NCI-H1048 (cell line): Measurements from ENCODE around the gene MINK1.
A peak's percentile ranks its signal among the peaks of the same experiment; 100 is the strongest.

Source experiments
- DNase-seq: peaks from one replicate; lab custom pipeline; 2025; lab: John Stamatoyannopoulos, UW

Gene MINK1

DNA sequence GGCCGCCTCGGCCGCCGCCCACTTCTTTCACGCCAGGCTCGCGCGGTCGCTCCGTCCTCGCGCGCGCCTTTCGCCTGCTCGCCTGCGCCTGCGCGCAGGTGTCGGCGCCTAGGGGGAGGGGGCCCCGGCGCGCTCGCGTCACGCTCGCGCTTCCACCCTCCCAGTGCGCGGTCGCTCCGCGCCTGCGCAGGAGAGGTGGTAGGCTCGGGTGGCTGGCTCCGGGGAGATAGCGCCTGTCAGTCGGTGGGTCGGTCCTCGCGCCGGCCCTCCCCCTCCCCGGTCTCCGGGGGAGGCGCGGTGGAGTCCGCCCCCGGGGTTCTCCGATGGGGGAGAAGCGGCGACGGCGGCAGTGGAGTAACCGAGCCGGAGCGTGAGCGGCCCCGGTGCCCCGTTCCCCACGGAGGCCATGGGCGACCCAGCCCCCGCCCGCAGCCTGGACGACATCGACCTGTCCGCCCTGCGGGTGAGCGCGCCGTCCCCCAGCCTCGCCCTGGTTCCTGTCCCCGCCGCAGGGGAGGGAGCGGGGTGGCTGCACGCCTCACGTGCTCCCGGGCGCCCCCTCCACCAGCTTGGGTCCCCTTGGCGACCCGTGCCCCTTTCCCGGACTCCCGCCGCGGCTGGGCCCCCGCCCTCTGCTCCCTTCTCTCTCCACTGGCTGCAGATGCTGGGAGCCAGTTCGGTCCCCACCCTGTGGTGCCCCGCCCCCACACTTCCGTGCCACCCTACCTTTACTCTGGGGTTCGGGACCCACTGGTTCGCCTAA lies at the start of gene MINK1:
Gene MINK1, plus strand, starts transcription at position 163 of the 763 bp plus-strand sequence. Its CDS starts 244 bp downstream, at position 407.
- peak; percentile 78 for DNase-seq

DNA sequence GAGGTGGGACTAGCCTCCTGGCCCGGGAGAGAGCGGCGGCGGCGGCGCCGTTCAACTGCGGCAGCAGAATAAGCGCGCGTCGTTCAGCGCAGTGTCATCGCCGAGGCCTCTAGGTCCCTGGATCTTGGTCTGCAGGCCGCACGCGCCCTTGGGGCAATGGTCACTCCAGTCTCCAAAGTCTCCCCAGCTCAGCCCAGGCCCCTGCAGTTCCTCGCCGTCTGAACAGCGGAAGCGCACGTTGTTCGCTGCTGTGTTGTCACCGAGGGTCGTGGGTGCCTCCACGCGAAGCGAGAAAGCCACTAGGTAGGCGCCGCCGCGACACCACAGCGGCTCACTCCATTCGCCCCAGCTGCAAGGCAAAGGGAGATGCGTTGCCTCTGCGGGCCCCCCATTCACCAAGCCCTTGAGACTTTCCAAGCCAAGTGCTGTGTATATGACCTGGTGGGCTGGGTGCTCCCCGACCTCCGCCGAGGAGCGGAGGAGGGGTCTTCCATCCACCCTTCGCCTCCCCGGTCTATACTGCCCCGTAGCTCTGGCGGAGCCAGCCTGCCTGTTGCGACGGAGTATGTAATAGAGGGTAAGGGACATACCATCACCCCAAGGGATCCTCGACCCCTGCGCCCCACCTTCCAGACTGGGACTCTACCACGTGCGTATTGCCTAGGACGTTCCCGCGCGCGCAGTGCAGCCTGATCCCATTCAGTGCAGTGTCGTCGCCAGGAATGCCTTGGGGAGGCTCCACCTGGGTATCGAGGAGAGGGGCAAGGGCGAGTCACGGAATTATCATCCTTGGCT lies 47.6 kb upstream of the MINK1 start:
- no peak for DNase-seq

DNA sequence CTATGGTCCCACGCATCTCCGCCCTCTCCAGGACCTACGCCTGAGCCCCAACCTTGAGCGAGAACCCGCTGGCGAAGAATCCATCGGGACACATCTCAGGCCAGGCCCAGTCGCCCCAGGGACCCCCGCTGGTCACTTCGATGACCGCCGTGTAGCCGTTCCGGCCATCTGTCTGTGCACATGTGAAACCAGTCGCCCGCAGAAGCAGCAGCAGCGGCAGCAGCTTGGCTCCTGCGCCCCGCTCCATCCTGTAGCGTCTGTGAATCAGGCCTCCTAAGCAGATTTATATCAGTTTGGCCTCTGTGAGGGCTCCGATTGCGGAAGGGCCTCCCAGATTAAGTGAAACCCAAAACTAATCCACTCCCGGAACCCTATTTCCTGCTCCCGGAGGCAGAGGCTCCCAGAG lies 47.0 kb upstream of the MINK1 start, which contains the start of gene VMO1:
Gene VMO1, minus strand, starts transcription at position 259 of the 406 bp plus-strand sequence. Its CDS starts 12 bp downstream, at position 247.
- no peak for DNase-seq

DNA sequence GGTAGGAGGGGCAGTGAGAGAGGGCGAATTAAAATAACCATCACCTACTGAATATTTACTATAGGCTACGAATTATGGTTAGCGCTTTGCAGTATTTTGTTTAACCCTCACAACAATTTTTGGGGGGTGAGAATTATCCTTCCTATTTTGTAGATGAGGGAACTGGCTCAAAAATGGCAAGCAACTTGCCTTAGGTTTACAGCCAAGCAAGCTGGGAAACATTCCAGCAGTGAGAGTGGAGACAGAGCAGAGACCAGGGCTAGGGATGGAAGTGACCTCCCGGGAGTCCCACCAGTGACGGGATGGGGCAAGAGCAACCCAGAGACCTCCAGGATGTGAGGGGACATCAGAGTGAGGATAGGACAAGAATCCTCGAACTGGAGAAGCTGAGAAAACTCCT lies 46.6 kb upstream of the MINK1 start:
- DNase-seq: no peak

DNA sequence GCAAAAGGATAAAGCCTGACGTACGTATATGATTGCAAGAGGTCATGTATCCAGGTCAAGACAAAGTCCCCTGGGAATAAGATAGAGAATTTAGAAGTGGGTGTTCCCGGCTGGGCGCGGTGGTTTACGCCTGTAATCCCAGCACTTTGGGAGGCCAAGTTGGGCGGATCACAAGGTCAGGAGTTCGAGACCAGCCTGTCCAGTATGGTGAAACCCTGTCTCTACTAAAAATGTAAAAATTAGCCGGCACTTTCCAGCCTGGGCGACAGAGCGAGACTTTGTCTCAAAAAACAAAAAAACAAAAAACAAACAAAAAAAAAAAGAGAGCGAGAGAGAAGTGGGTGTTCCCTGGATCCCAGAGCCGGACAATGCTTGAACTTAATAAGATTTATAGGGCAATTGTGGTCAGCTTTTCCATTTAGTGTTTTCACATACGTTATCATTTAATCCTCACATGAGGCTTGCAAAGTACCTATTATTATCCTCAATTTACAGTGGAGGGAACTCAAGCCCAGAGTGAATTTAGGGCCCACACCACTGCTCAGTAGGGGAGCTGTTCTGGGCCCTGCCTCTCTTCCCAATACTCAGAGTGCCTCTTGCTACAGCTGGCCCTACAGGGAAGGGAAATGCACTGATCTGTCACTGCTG lies 44.9 kb upstream of the MINK1 start:
- no peak for DNase-seq

DNA sequence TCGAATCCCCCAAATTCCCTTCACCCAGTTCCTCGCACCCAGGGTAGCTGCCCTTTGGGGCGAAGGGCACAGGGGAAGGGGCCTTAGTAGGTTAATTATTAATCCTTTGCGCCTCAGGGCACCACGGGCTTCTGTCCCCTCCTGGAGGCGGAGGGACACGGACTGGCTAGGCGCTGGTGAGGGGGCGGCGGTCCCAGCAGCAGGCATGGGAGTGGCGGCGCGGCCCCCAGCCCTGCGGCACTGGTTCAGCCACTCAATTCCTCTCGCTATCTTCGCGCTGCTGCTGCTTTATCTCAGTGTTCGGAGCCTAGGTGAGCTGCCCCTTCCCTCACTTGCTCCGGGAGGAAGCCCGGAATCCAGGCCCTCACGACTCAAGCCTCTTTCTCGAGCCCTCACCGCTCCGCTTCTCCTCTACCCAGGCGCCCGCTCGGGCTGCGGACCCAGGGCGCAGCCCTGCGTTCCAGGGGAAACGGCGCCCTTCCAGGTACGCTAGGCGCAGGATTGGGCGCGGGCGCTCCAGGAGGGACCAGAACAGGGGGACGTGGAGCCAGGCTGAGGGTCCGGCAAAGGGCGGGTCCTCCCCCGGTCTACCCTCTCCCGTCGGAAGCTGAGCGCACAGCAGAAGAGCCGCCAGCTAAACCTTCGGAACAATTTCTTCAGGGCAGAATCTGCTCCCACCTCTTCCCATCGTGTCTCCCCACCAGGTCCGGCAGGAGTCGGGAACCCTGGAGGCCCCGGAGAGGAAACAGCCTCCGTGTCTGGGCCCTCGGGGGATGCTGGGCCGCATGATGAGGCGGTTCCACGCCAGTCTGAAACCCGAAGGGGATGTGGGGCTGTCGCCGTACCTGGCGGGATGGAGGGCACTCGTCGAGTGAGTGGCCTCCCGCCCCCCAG lies 44.1 kb upstream of the MINK1 start, which contains the start of gene GLTPD2:
Gene GLTPD2, plus strand, starts transcription at position 158 of the 894 bp plus-strand sequence. Its CDS starts 48 bp downstream, at position 206.
- DNase-seq: no peak

DNA sequence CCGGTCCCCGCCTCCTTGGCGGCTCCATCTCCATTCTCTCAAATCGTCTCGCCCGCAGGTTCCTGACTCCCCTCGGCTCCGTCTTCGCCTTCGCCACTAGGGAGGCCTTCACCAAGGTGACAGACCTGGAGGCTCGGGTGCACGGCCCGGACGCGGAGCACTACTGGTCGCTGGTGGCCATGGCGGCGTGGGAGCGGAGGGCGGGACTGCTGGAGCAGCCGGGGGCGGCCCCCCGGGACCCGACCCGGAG lies 43.5 kb upstream of the MINK1 start:
- no peak for DNase-seq

DNA sequence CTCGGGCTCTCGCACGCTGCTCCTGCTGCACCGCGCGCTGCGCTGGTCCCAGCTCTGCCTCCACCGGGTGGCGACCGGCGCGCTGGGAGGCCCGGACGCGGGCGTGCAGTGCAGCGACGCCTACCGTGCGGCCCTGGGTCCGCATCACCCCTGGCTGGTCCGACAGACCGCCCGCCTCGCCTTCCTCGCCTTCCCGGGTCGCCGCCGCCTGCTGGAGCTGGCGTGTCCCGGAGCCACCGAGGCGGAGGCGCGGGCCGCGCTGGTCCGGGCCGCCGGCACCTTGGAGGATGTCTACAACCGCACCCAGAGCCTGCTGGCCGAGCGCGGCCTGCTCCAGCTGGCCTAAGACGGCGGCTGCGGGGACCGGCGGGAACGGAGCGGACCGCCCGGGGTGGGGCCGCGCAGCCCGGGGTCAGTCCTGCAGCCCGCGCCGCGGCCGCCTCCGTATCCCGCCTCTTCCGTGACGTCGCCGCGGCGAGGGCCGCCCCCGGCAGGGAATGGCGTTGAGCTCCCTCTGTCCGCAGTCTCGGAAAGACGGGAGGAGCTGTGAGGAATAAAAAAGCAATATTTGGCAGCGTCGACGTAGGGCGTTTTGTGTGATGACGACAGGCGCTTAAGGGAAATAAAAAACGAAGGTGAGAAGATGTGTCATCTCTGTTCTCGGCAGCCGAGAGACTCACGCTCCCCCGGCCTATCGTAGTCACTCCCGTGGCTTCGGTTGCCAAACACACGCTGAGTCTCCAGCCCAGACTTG lies 43.0 kb upstream of the MINK1 start:
- peak; percentile 38 for DNase-seq

DNA sequence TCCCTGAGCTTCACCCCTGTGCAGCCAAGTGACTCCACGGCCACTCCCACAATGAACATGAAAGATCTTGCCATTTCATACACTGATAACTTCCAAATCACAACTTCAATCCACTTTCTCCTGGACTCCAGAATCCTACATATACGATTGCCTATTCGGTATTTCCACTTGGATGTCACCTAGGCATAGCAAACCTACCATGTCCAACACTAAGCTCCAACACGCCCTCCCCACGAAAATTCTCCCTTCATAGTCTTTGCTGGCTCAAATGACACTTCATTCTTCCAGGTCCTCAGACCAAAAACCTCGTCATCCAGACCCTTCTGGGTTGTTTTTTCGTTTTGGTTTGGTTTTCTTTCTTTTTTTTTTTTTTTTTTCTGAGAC lies 42.4 kb upstream of the MINK1 start:
- no peak for DNase-seq

DNA sequence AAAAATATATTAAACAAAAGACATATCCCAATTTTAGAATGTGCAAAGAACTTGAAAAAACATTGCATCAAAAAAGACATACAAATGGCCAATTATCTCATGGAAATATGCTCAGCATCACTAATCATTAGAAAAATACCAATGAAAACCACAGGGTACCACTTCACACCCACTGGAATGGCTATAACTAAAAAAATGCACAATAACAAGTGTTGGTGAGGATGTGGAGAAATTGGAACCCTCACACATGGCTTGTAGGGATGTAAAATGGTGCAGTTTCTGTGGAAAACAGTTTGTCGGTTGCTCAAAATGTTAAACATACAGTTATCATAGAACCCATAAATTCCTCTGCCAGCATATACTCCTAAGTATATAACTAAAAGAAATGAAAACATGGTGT lies 38.0 kb upstream of the MINK1 start:
- DNase-seq: no peak

DNA sequence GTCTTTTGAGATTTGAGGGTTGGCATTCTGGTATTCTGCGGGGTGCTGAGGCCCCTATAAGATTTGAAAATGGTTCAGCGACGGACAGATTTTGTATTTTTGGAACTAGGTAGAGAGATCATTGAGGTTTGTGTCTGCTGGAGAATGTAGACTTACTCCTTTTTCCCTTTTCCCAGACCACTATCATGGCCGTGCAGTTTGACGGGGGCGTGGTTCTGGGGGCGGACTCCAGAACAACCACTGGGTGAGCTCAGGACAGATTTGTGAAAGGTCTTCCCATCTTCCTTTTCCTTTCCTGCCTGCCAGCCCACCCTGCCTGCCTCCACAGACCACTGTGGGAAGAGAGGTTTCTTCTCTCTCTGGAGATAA lies 36.6 kb upstream of the MINK1 start:
- no peak for DNase-seq

DNA sequence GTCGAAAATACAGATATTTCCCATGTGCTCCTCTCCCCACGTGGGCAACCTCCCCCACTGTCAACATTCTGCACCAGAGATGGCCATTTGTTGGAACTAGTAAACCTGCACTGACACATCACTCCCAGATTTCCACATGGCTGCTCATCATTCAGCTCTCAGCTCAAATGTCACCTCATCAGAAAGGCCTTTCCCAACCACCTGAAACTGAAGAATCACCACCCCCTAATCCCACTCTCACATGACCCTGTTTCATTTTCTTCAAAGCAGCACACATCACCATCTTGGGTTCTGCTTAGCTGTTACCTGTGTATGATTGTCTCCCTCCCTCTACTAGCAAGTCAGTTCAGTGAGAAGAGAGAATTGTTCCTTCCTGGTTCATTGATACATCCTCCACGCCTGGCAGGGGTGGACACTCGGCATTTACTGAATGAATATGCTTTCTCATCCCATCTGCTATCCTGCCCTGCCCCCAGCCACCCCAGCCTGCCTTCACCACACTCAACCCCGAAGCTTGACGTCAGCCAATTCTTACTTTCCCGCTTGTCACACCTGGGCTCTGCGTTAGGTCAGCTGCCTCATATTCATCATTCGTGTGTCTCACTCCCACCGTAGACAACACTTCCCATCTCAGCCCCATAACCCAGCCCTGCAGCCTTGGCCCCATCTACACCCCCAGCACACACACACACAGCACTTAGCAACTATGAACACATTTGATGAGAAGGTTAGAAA lies 32.5 kb upstream of the MINK1 start:
- DNase-seq: no peak

DNA sequence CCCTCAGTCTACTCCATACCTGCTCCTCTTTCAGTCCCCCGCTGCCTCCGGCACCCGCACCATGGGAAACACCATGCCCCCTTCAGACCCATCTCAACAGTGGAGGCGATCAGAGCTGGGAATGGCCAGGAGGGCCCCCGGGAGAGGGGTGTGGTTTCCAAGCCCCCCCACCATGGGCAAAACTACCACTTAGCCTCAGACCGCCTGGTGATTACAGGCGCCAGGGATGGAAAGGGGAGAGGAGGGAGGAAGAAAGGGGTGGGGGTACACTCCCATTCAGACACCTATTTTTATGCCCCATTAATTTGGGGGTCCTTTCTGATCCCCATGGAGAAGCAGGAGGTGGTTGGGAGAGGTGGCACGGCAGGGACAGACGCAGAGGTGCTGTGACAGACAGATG lies 30.9 kb upstream of the MINK1 start, which contains the start of gene C17orf114:
Gene C17orf114, minus strand, starts transcription at position 101 of the 400 bp plus-strand sequence.
- no peak for DNase-seq

DNA sequence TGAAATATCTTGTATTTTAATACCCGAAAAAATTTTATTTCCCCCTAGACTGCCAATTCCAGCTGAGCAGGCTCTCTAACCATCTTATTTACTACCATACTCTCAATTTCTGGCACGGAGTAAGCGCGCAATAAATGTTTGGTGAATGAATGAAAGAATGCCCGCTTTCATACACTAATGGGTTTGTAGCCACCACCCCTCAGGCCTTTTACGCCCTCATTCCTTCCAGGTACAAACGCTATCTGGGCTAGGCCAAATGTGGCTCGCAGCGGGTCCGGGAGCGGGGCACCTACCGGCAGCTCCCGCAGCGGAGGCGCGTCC lies 26.7 kb upstream of the MINK1 start:
- no peak for DNase-seq

DNA sequence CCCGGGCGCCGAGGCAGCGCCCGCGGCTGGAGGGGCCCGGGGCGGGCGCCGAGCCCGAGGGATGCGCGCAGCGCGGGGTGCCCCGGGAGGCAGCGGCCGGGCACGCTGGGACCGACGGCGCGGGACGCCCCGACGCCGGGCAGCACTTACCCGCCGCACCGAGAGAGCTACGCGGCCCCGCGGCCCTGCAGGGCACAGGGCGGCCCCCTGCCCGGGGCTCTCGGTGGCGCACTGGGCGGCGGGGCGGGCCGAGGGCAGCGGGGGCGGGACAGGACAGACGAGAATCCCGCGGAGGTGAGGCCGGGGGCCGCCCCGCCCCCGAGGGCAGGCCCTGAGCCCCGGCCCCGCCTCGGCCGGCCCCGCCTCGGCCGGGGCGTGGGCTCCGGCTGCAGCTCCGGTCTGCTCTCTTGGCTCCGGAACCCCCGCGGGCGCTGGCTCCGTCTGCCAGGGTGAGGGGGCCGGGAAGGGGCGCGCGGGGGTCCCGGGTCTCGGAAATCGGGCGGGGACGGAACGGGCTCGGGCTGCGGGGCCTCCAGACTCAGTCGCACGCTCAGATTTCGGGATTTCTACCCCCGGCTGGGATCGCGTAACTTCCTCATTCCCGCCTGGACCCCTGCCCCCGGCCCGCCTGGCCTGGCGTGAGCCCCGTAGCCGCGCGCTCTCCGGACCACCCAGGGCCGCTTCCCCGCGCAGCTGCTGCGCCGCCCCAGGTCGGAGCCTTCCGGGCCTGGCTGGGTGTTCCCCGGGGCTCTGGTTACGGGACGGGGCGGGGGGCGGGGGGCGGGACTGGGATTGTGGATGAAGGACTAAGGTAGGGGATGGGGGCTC lies 26.1 kb upstream of the MINK1 start, which contains the start of gene PLD2:
Gene PLD2, plus strand, starts transcription at position 376 of the 828 bp plus-strand sequence. CDS start 621 bp downstream, outside the sequence.
- DNase-seq: peak; percentile 63

DNA sequence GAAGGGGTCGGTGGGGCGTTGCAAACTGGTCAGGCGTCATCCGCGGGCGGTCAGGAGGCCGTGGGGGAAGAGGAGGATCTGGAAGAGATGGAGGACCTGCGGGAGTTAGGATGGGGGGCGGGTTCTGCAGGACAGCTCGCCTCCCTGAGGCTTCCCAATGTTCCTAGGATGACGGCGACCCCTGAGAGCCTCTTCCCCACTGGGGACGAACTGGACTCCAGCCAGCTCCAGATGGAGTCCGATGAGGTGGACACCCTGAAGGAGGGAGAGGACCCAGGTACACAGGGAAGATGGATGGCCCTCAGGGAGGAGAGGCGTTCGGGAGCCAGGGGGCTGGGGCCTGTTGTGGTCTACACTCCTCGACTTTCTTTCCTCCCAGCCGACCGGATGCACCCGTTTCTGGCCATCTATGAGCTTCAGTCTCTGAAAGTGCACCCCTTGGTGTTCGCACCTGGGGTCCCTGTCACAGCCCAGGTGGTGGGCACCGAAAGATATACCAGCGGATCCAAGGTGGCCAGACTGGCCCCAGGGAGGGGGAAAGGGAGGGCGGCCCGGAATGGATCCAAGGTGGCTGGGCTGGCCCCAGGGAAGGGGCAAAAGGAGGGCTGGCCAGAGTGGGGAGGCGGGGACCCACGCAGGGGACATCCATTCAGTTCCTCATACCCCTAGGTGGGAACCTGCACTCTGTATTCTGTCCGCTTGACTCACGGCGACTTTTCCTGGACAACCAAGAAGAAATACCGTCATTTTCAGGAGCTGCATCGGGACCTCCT lies 25.3 kb upstream of the MINK1 start:
- DNase-seq: no peak

DNA sequence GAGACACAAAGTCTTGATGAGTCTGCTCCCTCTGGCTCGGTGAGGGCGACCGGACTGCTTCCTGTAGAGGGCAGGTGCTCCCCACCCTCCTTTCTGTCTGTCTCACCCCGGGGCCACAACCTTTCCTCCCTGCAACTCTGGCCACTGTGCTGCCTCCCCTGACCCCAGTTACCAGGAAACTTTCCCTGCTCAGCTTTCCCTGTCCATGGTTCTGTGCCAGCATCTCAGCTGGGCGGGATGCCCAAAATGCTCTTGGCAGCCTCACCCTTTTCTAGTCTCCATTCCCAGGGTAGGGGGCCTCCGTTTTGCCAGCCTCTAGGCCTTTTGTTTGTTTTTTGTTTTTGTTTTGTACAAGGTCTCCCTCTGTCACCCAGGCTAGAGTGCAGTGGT lies 24.8 kb upstream of the MINK1 start:
- no peak for DNase-seq

DNA sequence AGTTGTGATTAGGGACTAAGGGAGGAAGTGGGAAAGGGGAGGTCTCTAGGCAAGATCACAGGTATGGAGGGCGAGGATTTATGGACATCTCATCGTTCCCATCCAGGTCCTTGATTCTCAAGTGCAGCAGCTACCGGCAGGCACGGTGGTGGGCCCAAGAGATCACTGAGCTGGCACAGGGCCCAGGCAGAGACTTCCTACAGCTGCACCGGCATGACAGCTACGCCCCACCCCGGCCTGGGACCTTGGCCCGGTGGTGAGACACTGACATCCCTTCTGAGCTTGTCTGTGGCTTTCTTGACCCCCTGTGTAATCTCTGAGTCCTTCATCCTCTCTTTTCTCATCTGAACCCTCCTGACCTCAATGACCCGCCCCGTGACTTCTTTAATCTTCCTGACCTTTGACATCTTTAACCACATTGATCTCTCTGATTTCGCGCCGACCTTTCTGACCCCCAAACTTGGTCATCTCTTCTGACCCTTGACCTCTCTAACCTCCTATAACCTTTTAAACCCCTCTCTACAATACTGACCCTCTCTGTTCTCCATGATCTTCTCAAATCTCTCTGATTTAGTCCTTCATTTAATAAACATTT lies 22.3 kb upstream of the MINK1 start:
- no peak for DNase-seq
